ENCODE measurements around the gene ANKRD6.

Gene ANKRD6

DNA sequence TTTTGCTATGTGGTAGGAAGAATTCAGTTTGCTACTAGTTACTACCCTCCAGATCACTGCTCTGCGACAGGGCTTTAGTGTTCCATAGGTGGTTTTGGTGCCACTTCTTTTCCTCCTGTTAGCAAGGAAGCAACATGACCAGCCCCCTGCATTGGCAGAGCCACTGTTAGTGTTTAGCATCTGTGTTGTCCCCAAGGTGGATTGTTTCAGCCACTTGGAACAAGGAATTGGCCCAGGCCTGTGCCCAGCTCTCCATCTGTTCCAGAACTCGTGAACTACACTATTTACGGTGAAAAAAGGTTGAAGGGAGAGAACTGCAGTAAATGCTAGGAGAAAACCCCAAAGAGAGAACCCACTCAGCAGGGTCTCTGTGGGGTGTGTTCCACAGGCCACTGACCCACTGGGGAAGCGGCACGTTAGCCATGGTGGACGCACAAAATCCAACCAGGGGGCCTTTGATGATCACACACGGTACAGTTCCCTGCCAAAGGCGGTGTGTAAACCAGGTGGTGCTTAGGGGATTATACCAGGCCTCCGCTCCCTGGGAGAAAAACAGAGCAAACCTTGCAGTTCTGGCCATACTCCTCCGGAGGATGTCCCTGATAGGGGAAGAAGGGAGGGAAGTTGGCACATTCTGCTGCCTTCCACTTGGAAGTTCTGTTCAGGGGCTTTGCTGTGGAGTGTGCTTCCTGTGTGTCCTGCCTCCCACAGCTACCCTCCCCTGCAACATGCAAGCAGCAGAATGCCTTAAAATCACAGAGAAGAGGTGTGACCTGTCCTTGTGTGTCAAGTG is 133.3 kb downstream of the ANKRD6 start:
- H3K4me3 Mint-ChIP-seq: no peak overlapping the region
- no peak for DNase-seq
- no peaks in the 10 kb centered on the region for H3K36me3 Mint-ChIP-seq (ENCODE audit: low read depth)
- H3K27ac Mint-ChIP-seq: no peak overlapping the region
- no peaks in the 10 kb centered on the region for H3K9me3 Mint-ChIP-seq
- no peaks in the 10 kb centered on the region for H3K27me3 Mint-ChIP-seq
- no peaks in the 10 kb centered on the region for H3K4me1 Mint-ChIP-seq (ENCODE audit: low read depth)

DNA sequence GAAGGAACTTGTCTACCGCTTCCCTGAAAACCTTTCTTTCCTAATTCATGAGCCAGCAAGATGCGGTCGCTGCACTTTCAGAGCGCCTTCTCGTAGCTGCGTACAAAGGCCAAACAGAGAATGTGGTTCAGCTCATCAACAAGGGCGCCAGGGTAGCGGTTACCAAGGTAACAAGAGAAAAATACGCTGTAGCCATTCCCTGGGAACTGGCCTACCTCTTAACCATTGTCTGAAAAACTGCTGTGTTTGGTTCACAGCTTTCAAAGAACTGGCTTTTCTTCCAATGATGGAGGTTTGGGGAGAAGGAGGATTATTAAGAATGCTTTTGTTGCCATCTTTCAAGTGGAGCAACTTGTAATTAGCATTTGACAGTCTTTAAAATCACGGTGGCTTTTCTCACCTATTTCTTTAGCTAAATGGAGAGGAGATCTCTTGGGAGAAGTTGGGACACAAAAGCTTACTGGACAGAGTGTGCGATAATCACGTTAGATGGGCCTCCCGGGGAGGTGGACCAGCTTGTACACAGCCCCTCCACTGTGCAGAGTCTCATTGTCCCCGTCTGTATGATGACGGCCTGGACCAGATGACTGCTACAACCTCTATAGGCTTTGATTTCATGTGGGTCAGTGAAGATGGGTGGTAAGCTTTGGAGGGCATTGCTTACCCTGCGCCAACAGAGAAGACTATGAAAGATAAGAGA is 134.1 kb downstream of the ANKRD6 start:
- H3K4me3 Mint-ChIP-seq: no peak overlapping the region
- H3K9me3 Mint-ChIP-seq: no peaks in the 10 kb centered on the region
- no peak overlapping the region for H3K27ac Mint-ChIP-seq
- DNase-seq: no peak
- no peaks in the 10 kb centered on the region for H3K4me1 Mint-ChIP-seq (ENCODE audit: low read depth)
- no peaks in the 10 kb centered on the region for H3K36me3 Mint-ChIP-seq (ENCODE audit: low read depth)
- H3K27me3 Mint-ChIP-seq: no peaks in the 10 kb centered on the region

DNA sequence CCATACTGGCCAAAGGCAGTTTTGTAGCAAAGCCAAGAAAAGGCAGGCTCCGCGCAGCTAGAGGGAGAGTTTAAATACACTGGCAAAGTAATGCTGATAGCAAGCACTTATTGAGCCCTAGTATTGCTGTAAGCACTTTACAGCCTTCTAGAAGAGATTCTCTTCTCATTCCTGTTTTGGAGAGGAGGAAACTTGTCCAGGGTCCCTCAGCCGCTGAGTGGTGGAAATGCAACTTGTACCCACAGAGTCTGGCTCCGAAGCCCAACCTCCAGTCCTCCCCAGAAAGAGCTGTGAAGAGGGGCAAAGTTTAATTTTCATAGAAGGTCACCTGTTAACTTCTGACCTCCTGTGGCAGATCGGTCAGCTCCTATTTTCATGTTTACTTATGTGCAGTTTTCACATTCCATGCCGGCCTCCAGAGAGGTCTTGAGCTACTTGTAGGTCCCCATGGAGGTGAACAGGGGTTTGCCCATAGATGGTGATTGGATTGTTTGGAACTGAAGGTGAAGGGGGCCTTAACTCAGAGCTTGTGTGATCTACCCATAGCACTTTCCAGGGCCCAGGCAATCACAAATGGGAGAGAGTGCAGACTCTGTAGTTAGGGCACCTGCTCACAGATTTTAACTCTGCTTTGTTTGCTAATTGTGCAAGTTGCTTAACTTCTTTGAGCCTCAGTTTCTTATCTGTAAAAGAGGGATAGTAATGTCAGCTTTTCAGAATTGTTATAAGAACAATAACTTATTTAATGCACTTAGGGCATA is 134.9 kb downstream of the ANKRD6 start:
- no peaks in the 10 kb centered on the region for H3K4me1 Mint-ChIP-seq (ENCODE audit: low read depth)

DNA sequence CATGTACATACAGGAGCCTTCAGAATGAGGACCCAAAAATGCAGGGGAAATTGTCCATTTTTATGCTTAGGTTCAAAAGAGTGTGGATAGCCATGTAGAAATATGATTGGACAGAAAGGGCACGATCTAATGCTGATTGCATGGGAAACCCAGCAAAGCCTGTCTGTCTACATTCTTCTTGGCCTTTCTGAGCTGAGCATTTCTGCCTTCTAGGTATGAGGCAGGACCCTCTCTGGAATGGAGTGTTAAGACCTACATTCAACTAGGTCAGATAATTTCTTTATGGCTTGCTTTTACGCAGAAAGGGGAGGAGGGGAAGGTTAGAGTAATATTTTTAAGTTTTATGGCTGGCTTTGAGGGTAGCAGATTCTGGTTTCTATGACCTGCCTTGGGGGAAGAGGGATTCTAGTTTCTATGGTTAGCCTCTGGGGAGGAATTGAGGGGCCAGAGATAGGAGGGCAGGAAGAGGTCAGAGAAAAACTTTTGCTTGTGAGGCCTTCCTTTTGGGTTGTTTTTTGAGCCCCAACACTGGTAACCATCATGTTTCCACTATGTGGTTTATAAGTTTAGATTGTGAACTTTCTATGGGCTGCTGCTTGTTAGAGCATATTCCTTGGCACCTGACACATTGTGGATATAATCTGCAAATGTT is 142.1 kb downstream of the ANKRD6 start:
- Mint-ChIP-seq H3K27me3 (no peaks in the 10 kb centered on the region), H3K4me3 (no peak overlapping the region), H3K27ac (no peak overlapping the region), H3K4me1 (ENCODE audit: low read depth) (no peaks in the 10 kb centered on the region), H3K36me3 (ENCODE audit: low read depth) (no peaks in the 10 kb centered on the region), H3K9me3 (no peaks in the 10 kb centered on the region)
- no peak for DNase-seq

More for the DNA sequence above, 134.9 kb downstream of the ANKRD6 start:
- H3K36me3 Mint-ChIP-seq (ENCODE audit: low read depth): no peaks in the 10 kb centered on the region
- no peaks in the 10 kb centered on the region for H3K27me3 Mint-ChIP-seq
- no peak overlapping the region for H3K4me3 Mint-ChIP-seq
- no peak for DNase-seq
- no peak overlapping the region for H3K27ac Mint-ChIP-seq
- H3K9me3 Mint-ChIP-seq: no peaks in the 10 kb centered on the region

DNA sequence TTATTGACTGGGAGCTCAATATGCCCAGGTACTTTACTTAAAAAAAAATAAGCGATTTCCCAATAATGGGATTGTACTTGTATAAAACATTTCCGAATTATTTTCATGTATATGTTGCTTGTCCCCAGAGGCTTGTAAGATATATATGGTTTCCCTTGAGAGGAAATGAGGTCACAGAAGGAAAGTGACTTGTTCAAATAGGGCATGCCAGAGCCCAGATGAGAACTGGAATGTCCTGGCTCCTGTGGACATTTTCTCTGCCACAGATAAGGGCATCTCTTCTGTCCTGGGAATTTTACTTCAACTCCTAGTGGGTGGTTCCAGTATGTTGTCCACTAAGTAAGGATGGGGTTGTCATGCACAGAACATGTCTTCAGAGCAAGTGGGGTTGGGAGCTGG is 142.6 kb downstream of the ANKRD6 start:
- Mint-ChIP-seq H3K4me3 (no peak overlapping the region), H3K4me1 (ENCODE audit: low read depth) (no peaks in the 10 kb centered on the region), H3K27me3 (no peaks in the 10 kb centered on the region), H3K27ac (no peak overlapping the region), H3K9me3 (no peaks in the 10 kb centered on the region), H3K36me3 (ENCODE audit: low read depth) (no peaks in the 10 kb centered on the region)
- DNase-seq: no peak

DNA sequence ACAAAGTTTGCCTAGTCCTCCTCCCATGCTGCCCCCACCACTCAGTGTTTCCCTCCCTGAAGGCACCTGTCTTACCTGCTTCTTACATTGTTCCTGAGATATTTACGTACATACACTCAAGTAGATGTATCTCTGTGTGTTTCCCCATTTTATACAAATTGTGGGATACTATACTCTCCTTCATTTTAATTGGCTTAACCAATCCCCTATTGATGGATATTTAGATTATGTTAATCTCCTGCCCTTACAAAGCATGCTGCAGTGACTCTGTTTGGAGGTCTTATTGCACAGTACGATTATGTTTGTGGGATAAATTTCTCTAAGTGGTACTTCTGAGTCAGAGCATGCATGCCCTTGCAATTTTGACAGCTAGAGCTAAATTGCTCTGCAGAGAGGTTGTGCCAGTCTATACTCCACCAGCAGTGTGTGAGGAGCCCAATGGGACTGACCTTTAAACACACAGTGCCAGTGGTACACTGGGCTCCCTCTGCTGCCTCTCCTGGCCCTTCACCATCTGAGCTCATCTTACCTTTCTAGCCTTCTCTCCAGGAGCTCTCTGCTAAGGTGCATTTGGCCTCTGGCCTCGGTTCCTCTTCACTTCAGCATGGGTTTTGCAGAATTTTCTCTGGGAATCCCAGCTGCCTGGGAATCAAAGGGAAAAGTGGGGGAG is 148.2 kb downstream of the ANKRD6 start:
- no peaks in the 10 kb centered on the region for H3K36me3 Mint-ChIP-seq (ENCODE audit: low read depth)
- no peaks in the 10 kb centered on the region for H3K9me3 Mint-ChIP-seq
- H3K4me3 Mint-ChIP-seq: no peak overlapping the region
- H3K27ac Mint-ChIP-seq: no peak overlapping the region
- no peak for DNase-seq
- no peaks in the 10 kb centered on the region for H3K27me3 Mint-ChIP-seq
- no peaks in the 10 kb centered on the region for H3K4me1 Mint-ChIP-seq (ENCODE audit: low read depth)

DNA sequence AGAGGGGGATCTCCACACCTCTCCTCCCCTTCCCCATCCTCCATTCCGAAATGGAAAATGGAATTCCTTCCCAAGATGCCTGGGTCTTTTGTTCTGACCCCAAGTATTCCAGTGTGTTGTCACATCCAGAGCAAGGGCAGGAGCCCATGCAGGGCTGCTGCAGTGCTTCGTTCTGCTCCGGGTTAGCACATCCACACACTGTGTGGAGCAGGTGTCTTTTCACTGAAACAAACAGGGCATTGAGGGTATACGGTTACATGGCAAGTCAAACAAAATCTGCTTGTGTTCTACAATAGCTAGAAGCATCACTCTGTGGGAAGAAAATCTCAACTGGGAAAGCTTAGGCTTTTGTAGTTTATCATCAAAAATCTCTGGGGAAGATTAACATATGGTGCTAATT is 148.7 kb downstream of the ANKRD6 start:
- Mint-ChIP-seq H3K36me3 (ENCODE audit: low read depth) (no peaks in the 10 kb centered on the region), H3K4me1 (ENCODE audit: low read depth) (no peaks in the 10 kb centered on the region), H3K4me3 (no peak overlapping the region), H3K27ac (no peak overlapping the region), H3K27me3 (no peaks in the 10 kb centered on the region), H3K9me3 (no peaks in the 10 kb centered on the region)
- no peak for DNase-seq

DNA sequence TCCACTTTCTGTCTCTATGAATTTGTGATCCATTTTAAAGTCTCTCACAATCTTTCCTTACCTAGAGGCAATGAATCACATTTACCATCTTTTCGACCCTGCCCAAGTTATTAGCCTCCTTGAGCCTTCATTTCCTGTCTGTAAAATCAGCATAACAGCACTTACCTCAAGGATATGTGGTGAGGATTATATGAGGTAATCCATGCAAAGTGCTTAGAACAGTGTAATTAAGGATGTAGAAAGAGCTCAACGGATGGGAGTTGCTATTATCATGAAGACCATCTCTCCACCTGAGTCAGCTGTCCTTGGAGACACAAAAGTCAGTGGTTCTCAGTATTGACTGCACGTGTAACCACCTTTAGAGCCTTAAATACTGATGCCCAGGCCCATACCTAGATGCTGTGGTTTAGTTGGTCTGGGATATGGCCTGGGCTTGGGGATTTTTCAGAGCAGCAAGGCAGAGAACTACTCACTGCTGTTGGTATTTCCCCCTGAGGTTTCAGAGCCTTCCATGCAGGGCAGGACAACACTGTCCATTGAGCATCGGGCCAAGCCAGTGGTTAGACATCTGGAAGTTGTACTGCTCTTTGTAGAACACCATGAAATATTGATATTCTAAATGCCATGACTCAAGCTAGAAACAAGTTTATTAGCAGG is 149.8 kb downstream of the ANKRD6 start:
- no peaks in the 10 kb centered on the region for H3K27me3 Mint-ChIP-seq
- H3K9me3 Mint-ChIP-seq: no peaks in the 10 kb centered on the region

DNA sequence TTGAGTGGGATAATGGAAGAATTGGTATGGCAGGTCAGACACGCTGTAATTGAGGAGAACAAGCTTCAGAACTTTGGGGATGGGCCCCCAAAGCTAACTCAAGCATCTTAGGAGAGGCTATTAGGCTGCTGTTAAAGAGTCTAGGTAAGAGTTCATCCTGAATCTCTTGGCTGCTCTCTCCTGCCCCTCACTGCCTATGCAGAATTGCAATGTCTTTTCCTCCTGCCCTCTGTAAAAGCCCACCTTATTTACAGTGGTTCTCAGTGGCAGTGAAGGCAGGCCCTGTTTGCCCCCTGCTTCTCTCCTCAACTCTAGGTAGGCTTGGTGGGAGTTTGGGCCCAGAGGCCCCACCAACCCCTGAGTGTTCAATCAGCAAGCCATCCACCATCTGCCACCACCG is 150.6 kb downstream of the ANKRD6 start:
- Mint-ChIP-seq H3K36me3 (ENCODE audit: low read depth) (no peaks in the 10 kb centered on the region), H3K4me3 (no peak overlapping the region), H3K27ac (no peak overlapping the region), H3K27me3 (no peaks in the 10 kb centered on the region), H3K9me3 (no peaks in the 10 kb centered on the region), H3K4me1 (ENCODE audit: low read depth) (no peaks in the 10 kb centered on the region)
- no peak for DNase-seq

More for the DNA sequence above, 149.8 kb downstream of the ANKRD6 start:
- H3K4me3 Mint-ChIP-seq: no peak overlapping the region
- H3K36me3 Mint-ChIP-seq (ENCODE audit: low read depth): no peaks in the 10 kb centered on the region
- no peak for DNase-seq
- no peak overlapping the region for H3K27ac Mint-ChIP-seq
- no peaks in the 10 kb centered on the region for H3K4me1 Mint-ChIP-seq (ENCODE audit: low read depth)

DNA sequence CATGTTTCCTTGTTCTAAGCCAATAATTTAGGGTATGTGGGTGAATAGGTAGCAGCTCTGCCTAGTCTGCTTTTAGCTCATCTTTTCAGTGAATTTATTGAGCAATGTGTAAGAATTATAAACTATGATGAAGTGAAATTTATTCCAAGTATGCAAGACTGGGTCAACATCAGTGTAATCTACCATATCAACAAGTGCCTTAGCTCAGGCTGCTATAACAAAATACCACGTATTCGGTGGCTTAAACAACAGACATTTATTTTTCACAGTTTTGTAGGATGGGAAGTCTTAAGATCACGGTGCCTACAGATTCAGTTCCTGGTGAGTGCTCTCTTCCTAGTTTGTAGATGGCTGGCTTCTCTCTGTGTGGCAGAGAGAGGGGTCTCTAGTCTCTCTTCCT is 151.6 kb downstream of the ANKRD6 start:
- Mint-ChIP-seq H3K36me3 (ENCODE audit: low read depth) (no peaks in the 10 kb centered on the region), H3K9me3 (no peaks in the 10 kb centered on the region), H3K4me1 (ENCODE audit: low read depth) (no peaks in the 10 kb centered on the region), H3K27me3 (no peaks in the 10 kb centered on the region), H3K4me3 (no peak overlapping the region), H3K27ac (no peak overlapping the region)
- no peak for DNase-seq

DNA sequence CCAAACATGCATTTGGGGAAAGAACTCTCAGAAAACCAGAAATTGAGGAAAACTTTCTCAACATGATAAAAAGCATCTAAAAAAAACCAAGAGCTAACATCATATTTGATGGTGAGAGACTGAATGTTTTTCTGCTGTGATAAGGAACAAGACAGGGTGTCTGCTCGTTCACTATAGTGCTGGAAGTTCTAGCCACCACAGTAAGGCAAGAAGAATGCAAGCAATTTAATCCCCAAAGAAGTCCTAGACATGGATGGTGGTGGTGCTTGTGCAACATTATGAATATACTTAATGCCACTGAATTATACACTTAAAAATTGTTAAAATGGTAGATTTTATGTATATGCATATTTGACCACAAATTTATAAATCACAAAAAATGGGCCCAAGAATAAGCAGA is 152.2 kb downstream of the ANKRD6 start:
- Mint-ChIP-seq H3K36me3 (ENCODE audit: low read depth) (no peaks in the 10 kb centered on the region), H3K4me1 (ENCODE audit: low read depth) (no peaks in the 10 kb centered on the region), H3K9me3 (no peaks in the 10 kb centered on the region), H3K27me3 (no peaks in the 10 kb centered on the region), H3K27ac (no peak overlapping the region), H3K4me3 (no peak overlapping the region)
- DNase-seq: no peak

DNA sequence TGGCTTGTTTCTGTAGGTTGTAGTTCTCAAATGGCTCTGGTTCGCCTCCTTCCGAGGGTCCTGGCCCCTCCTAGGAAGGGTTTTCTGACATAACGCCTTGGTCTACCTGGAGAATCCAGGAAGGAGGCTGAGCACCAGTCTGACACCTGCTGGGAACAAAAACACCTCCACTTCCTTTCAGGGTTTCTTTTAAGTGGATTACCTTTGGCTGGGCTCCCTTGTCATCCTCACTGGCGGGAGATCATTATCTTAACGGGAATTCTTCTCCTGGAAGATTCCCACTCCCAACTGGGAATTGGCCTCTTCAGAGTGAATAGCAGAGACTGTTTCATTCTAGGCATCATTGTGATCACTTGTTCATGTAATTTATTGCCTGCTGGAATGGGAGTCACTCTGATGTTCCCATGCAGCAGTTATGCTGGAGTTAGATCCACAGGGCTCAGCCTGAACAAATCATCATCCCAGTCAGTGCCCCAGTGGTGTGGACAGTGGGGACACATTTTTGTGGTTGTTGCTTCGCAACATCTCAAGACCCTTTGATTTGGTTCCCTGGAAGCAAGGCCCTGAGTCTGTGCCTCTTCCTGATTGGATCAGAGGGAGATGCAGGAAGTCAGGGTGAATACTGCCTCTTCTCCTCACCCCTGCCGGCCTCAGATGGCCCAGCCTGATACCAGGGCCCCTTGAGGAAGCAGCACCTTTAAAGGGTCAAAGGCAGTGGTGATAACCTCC is 156.5 kb downstream of the ANKRD6 start:
- DNase-seq: no peak
- H3K9me3 Mint-ChIP-seq: no peaks in the 10 kb centered on the region
- H3K4me3 Mint-ChIP-seq: no peak overlapping the region
- H3K36me3 Mint-ChIP-seq (ENCODE audit: low read depth): no peaks in the 10 kb centered on the region
- H3K27me3 Mint-ChIP-seq: no peaks in the 10 kb centered on the region
- H3K27ac Mint-ChIP-seq: no peak overlapping the region
- no peaks in the 10 kb centered on the region for H3K4me1 Mint-ChIP-seq (ENCODE audit: low read depth)

DNA sequence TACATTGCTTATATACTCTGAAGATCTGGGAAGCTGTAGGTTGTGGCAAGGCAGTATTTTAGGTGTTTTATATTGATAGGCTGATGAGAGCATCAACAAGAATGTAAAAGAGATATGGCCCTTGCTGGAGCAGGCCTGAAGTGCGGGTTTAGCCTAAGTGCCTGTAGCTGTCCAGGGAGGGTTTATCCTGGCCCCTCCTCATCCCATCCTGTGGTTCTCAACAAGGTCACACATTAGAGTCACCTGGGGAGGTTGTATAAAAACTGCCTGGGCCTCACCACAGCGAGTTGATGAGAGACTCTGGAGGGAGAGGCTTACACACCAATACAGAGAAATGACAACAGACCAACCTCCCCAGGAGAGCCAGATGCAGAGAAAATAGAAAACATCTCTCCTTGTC is 157.2 kb downstream of the ANKRD6 start:
- H3K9me3 Mint-ChIP-seq: no peaks in the 10 kb centered on the region
- no peak for DNase-seq
- no peak overlapping the region for H3K27ac Mint-ChIP-seq
- H3K27me3 Mint-ChIP-seq: no peaks in the 10 kb centered on the region
- no peaks in the 10 kb centered on the region for H3K4me1 Mint-ChIP-seq (ENCODE audit: low read depth)
- H3K4me3 Mint-ChIP-seq: no peak overlapping the region
- no peaks in the 10 kb centered on the region for H3K36me3 Mint-ChIP-seq (ENCODE audit: low read depth)

All from activated T-cell treated with anti-CD3 and anti-CD28 coated beads, Interleukin-2, amount 50 U/mL, for 24 hours (primary cell).